ENCODE results near the gene CAMK2D.
A peak's percentile ranks its signal among the peaks of the same experiment; 100 is the strongest.

CAMK2D gene

GRCh38 chr4:113684534-113685091, 76.9 kb downstream of the CAMK2D start:
- peak in 21 of 51 donors; percentile 1 to 50 (median 25) for DNase-seq

GRCh38 chr4:113682730-113683537, 78.6 kb downstream of the CAMK2D start:
- DNase-seq = peak in 2 of 51 donors; percentile 1 to 54

- no peak for DNase-seq
These were observed 82.9 kb downstream of the CAMK2D start for GRCh38 chr4:113678641-113679040.

- DNase-seq = no peak
These were observed 84.2 kb downstream of the CAMK2D start for GRCh38 chr4:113677325-113677724.

GRCh38 chr4:113675731-113676697, 85.5 kb downstream of the CAMK2D start:
- no peak for DNase-seq

- DNase-seq = peak in 1 of 51 donors; percentile 0
These were observed 86.8 kb downstream of the CAMK2D start for GRCh38 chr4:113674733-113675132.

GRCh38 chr4:113674251-113674650, 87.3 kb downstream of the CAMK2D start:
- DNase-seq = no peak

- DNase-seq = peak in 1 of 51 donors; percentile 0
These were observed 88.1 kb downstream of the CAMK2D start for GRCh38 chr4:113673450-113673849.

GRCh38 chr4:113666386-113667114, 95.0 kb downstream of the CAMK2D start:
- DNase-seq = no peak

- DNase-seq = no peak
These were observed 96.5 kb downstream of the CAMK2D start for GRCh38 chr4:113665036-113665435.

- DNase-seq = no peak
These were observed 99.0 kb downstream of the CAMK2D start for GRCh38 chr4:113662581-113662980.

GRCh38 chr4:113659127-113659526, 102.4 kb downstream of the CAMK2D start:
- DNase-seq = no peak

GRCh38 chr4:113657586-113658233, 103.8 kb downstream of the CAMK2D start:
- DNase-seq = no peak

- no peak for DNase-seq
These were observed 107.7 kb downstream of the CAMK2D start for GRCh38 chr4:113653871-113654270.

- no peak for DNase-seq
These were observed 115.1 kb downstream of the CAMK2D start for GRCh38 chr4:113646442-113646822.

- DNase-seq = no peak
These were observed 115.6 kb downstream of the CAMK2D start for GRCh38 chr4:113645771-113646441.

GRCh38 chr4:113645288-113645687, 116.2 kb downstream of the CAMK2D start:
- no peak for DNase-seq

GRCh38 chr4:113644398-113644797, 117.1 kb downstream of the CAMK2D start:
- no peak for DNase-seq

- DNase-seq = no peak
These were observed 118.0 kb downstream of the CAMK2D start for GRCh38 chr4:113643505-113643904.

GRCh38 chr4:113641025-113641431, 120.5 kb downstream of the CAMK2D start:
- DNase-seq = peak in 1 of 51 donors; percentile 64

All from hypothalamus (tissue), 51 donors.